Epithelial cell of esophagus (primary cell): ENCODE measurements around the gene CXCR4.

Experiments
- DNase-seq: peaks from one replicate; pipeline ENCODE4 v3.0.0; 2010; ENCODE audit warnings: low read depth
- H3K4me3 ChIP-seq: 2 replicates; pipeline ENCODE4 v1.5.1; 2011; ENCODE audit warnings: mild to moderate bottlenecking, low read length, control low read depth
- TF ChIP-seq, protein P1 (sequence below): IDR thresholded peaks from 2 replicates; pipeline ENCODE4 v1.5.1; 2011; ENCODE audit warnings: low read depth, mild to moderate bottlenecking, low read length, control low read depth, inconsistent platforms; ENCODE audit not compliant: insufficient read depth; ENCODE audit errors: missing control alignments

CXCR4 gene

DNA sequence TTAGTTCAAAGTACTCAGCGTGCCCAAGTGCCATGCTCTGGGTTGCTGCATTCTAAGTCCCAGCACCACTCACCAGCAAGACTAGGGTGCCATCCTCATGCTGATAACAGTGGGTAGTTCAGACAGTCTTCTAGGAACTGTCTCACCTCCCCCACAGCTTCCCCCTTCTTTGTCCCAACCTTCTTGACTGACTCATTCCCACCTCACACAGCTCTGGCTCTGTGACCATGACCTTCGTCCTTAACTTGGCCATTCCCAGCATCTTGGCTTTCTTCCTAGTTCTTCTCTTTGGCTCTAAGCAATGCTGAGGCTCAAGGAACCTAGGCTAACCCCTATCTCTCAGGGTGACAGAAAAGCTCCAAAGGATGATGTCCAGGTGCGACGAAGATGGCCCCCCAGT is 20.0 kb upstream of the CXCR4 start:
- no peak overlapping the region for H3K4me3 ChIP-seq
- no peak for DNase-seq
- TF ChIP-seq, protein P1, sequence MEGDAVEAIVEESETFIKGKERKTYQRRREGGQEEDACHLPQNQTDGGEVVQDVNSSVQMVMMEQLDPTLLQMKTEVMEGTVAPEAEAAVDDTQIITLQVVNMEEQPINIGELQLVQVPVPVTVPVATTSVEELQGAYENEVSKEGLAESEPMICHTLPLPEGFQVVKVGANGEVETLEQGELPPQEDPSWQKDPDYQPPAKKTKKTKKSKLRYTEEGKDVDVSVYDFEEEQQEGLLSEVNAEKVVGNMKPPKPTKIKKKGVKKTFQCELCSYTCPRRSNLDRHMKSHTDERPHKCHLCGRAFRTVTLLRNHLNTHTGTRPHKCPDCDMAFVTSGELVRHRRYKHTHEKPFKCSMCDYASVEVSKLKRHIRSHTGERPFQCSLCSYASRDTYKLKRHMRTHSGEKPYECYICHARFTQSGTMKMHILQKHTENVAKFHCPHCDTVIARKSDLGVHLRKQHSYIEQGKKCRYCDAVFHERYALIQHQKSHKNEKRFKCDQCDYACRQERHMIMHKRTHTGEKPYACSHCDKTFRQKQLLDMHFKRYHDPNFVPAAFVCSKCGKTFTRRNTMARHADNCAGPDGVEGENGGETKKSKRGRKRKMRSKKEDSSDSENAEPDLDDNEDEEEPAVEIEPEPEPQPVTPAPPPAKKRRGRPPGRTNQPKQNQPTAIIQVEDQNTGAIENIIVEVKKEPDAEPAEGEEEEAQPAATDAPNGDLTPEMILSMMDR: no peak

DNA sequence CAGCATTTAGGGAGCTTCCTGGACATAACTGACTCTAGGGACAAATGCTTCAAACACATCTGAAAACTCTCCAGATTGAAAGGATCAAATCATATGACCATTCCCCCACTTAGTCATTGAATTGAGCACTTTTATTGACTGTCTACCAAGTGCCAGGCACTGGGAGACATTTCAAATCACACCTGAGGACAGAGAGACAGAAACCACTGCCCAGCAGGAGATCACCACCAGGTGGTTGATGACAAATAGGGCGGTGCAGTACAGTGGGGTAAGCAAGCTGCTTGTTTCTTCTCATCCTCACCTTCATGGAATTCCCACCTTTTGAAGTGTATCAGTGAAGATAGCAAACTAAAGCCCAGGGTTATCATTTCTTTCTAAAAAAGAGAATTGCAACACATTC is 19.0 kb upstream of the CXCR4 start:
- H3K4me3 ChIP-seq: no peak overlapping the region

DNA sequence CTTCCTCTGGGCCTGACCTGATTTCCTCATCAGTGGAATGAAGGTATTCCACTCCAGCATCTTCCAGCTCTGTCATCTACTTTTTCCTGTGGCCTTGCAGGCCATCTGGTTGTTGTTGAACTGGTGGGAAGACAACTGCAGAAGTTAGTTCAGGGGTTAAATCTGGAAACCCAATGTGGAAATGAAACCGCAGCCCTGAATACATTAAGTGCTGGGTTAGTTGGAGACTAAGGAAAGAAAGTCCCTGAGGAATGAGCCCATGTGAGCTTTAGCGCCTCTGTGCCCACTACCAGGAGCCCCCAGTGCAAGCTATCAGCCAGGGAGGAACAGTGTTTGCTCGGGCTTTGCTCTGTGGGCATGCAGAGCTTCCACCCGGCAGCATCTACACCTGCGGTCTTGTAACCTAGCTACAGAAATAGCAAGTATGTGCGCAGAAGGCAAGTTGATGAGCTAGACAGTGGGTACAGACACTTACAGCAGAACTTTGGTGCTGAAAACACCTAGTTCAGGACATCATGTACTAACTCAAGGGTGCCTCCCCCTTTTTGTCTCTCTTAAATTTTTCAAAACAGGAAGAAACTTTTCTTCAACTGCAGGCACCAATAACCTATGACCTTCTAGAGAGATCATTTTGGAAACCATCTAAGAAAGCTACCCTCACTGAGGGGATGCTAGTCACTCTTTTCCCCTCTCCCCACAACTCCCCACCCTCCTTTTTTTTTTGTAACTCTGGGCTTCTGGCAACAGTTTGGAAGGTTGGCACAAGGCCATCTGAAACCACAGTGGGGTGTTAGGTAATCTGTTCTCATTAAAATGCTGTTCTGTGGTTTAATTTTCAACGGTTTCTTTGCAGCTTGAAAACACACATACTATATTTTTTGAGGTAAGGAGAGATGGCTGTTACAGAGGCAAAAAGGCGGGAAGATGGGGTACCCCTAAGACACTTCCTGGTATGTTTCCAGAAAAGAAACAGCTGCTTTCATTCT is 18.3 kb upstream of the CXCR4 start:
- TF ChIP-seq, protein P1: no peak
- no peak for DNase-seq
- H3K4me3 ChIP-seq: no peak overlapping the region

More for the DNA sequence above, 19.0 kb upstream of the CXCR4 start:
- TF ChIP-seq, protein P1: no peak
- DNase-seq: no peak

DNA sequence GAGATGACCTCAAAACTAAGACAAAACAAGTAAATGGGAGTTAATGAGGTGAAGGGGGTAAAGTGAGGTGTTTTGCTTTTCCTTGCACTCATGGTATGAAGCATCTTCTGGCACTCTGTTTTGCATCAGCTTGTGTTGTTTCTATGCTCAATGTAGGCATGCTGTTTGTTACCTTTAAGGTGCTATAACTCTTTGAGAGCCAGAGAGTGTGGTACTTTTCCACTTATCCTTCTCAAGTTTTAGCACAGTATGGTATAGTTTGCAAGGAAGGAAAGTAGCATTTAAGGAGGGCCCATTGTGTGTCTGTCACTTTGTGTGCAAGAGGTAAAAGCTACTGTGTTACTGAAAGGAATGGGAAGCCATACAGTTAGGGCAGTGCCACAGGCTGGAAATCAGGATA is 17.5 kb upstream of the CXCR4 start:
- H3K4me3 ChIP-seq: no peak overlapping the region
- TF ChIP-seq, protein P1: no peak
- DNase-seq: no peak

DNA sequence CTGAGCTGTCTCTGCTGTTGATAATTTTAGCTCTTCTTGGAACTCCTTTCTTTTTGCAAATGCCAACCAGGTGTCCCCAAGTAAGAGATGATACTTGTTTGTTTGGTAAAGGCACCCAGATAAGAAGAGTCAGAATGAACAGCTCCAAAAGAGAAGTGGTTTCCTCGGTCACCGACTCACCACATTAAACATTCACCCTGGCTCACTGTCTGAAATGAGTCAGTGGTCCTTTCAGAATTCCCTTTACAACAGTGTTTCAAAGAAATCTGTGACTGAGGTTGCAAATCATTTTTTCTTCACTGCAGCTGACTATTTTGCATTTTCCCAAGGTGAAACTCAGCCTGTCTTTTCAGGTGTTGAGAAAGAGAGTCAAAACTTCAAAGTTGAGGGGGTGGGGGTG is 16.2 kb upstream of the CXCR4 start:
- DNase-seq: no peak
- H3K4me3 ChIP-seq: no peak overlapping the region
- TF ChIP-seq, protein P1: no peak

DNA sequence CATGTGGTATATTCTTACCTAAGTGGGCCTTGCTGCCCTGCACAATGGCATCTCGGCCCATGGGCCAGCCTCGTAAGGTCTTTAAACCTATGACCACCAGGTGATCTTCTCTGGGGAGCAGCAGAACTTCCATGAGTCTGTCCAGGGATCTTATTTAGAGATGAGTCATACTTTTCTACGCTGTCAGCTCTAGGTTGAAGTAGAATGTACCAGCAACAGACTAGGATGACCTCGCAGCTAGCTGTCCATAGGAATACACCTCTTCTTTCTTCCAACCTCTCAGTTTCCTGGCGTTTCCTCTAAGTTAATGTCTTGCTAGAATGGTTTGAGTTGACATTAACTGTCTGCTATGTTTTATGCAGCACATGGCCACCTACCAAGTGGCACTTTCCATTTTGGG is 15.6 kb upstream of the CXCR4 start:
- TF ChIP-seq, protein P1: no peak
- DNase-seq: no peak
- H3K4me3 ChIP-seq: no peak overlapping the region

DNA sequence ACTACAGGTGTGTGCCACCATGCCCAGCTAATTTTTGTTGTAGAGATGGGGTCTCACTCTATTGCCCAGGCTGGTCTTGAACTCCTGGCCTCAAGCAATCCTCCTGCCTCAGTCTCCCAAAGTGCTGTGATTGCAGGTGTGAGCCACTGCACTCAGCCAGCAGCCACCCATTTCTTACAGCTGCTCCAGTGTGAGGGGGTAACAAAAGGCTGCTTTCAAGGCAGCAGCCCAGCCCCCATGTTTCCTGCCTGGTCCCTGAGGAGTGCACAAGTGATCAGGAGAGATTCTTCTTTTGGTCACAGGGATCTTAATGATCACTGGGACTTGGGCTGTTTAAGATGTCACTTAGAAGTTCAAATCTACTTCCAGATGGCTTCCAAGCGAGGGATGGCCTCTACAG is 15.2 kb upstream of the CXCR4 start:
- DNase-seq: no peak
- TF ChIP-seq, protein P1: no peak
- no peak overlapping the region for H3K4me3 ChIP-seq
